ENCODE measurements around the gene EML6. TPM values are rescaled to one million over a fixed set of nuclear protein-coding genes. Genes with fewer than 3 reads are reported as not detected.
A peak's percentile ranks its signal among the peaks of the same experiment; 100 is the strongest.

EML6 gene
- total RNA-seq, 2 donors from 2014 or later = 3.2 to 6.8 TPM

DNA sequence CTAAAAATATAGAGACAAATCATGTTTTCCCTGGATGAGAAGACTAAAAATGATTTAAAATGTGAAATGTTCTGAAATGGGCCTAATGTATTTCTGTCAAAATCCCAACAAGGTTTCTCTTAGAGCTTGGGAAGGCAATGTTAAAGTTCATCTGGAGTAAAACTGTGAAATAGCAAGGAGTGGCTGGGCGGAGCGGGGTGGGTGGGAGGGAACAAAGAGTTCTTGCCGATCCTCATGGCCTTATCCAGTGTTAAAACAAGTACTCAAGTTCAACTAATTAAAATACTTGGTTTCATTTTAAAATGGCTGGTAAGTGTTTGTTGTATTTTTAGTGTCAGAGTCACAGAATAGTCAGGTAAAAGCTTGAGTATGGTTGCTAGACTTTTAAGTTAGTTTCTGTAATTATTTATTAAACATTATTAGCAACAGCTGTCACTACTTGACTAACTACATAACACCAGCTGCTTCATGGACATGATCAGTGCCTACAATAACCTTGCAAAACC lies 239.5 kb downstream of the EML6 start:
- DNase-seq (no peak), ATAC-seq (peak; percentile 80)
- intact Hi-C loops (cut with DNase I, micrococcal nuclease) = no loop called here

- DNase-seq (no peak), ATAC-seq (peak; percentile 6)
- intact Hi-C loops (cut with DNase I, micrococcal nuclease) = no loop called here
Observed at GRCh38 chr2:54963476-54963875, 240.0 kb downstream of the EML6 start.

- intact Hi-C loops (cut with DNase I, micrococcal nuclease) = no loop called here
Observed at GRCh38 chr2:54964271-54964670, 240.8 kb downstream of the EML6 start.

DNA sequence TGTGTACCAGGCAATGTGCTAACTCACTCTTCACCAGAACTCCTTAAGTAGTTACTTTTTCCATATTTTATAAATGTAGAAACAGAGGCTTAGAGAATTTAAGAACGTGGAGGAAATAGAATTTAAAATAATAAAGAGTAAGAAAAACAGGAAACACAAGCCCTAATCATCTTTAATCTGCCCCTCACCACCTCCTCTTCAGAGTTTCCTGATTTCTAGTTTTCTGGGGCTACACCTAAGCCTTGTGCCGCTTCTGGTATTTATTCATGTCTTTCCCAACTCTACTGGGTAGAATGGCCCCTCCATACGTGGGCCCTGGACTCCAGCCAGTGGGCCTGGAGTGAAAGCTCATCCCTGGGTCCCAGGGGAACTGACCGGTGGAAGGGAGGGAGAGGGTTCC lies 241.4 kb downstream of the EML6 start:
- DNase-seq (no peak), ATAC-seq (no peak)
- intact Hi-C loops (cut with DNase I, micrococcal nuclease) = no loop called here

More at GRCh38 chr2:54964271-54964670, 240.8 kb downstream of the EML6 start:
- no peak for ATAC-seq
- DNase-seq = no peak

GRCh38 chr2:54965425-54965824 lies 242.0 kb downstream of the EML6 start:
- intact Hi-C loops (cut with DNase I, micrococcal nuclease) = no loop called here
- DNase-seq (no peak), ATAC-seq (no peak)

GRCh38 chr2:54966165-54966832 lies 242.8 kb downstream of the EML6 start:
- DNase-seq = no peak

DNA sequence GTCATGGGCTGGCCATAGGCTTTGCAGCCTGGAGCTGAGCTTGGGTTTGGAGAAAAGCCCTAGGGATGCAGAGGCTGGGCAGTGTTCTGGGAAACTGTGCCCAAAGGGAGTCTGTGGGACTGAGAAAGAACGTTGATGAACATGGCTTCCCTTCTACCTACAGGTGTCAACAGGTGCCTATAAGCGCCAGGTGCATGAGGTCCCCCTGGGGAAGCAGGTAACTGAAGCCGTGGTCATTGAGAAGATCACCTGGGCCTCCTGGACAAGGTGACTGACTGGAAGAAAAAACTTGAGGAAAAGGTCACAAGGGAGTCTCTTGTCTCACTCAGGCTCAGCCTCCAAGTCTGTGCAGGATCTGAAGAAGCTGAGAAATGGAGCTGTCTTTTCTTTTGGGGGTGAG lies 243.4 kb downstream of the EML6 start:
- intact Hi-C loops (cut with DNase I, micrococcal nuclease) = no loop called here
- ATAC-seq (no peak), DNase-seq (no peak)

More at GRCh38 chr2:54966165-54966832, 242.8 kb downstream of the EML6 start:
- intact Hi-C loops (cut with DNase I, micrococcal nuclease) = no loop called here
- ATAC-seq = peak; percentile 51

GRCh38 chr2:54967269-54967668 lies 243.8 kb downstream of the EML6 start:
- intact Hi-C loops (cut with DNase I, micrococcal nuclease) = no loop called here
- ATAC-seq = no peak
- no peak for DNase-seq

DNA sequence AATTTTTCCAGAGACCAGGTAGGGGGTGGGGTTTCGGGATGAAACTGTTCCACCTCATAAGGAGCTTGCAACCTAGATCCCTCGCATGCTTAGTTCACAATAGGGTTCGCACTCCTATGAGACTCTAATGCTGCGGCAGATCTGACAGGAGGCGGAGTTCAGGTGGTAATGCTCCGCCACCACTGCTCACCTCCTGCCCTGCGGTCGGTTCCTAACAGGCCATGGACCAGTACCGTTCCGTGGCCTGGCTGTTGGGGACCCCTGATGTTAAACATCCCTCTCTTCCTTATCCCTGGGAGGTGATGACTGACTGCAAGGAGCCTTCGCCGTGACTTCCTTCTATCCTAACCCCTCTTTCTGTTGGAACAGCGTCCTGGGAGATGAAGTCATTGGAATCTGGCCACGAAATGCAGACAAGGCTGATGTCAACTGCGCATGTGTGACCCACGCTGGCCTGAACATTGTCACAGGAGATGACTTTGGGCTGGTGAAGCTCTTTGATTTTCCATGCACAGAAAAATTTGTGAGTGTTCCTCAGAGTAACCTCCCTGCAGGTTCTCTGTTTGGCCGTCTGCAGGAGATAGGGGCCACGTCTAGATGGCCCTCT lies 244.4 kb downstream of the EML6 start:
- intact Hi-C loops (cut with DNase I, micrococcal nuclease) = no loop called here
- ATAC-seq (no peak), DNase-seq (no peak)

- intact Hi-C loops (cut with DNase I, micrococcal nuclease) = no loop called here
- no peak for ATAC-seq
- DNase-seq = no peak
Observed at GRCh38 chr2:54968561-54969218, 245.2 kb downstream of the EML6 start.

GRCh38 chr2:54969295-54969939 lies 246.0 kb downstream of the EML6 start:
- intact Hi-C loops (cut with DNase I, micrococcal nuclease) = no loop called here
- DNase-seq (no peak), ATAC-seq (no peak)

- intact Hi-C loops (cut with DNase I, micrococcal nuclease) = no loop called here
- no peak for ATAC-seq
- no peak for DNase-seq
Observed at GRCh38 chr2:54969940-54970338, 246.5 kb downstream of the EML6 start.

- DNase-seq = no peak
- no peak for ATAC-seq
- intact Hi-C loops (cut with DNase I, micrococcal nuclease) = no loop called here
Observed at GRCh38 chr2:54975175-54975574, 251.7 kb downstream of the EML6 start.

GRCh38 chr2:54975598-54976492 lies 252.4 kb downstream of the EML6 start:
- no peak for ATAC-seq
- intact Hi-C loops (cut with DNase I, micrococcal nuclease) = no loop called here
- DNase-seq = no peak

DNA sequence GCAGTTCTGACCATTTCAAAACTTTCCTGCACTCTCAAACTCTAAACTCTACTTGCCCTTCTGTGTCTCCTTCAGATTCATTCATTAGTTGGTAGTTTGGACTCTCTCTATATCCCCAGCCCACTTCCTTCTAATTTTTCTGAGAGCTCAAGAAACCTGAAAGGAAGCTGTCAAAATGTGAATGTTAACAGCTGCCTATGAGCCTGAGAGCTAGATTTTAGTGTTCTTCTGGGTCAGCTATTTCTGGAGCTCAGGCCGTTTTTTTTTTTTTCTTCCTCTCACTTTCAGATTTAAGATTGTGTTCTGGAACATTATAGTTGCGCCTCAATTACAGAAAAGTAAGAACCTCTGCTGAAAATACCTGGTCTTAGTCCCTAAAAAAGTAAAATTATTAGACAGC lies 253.7 kb downstream of the EML6 start:
- intact Hi-C loops (cut with DNase I, micrococcal nuclease) = no loop called here
- ATAC-seq = peak; percentile 24
- no peak for DNase-seq

DNA sequence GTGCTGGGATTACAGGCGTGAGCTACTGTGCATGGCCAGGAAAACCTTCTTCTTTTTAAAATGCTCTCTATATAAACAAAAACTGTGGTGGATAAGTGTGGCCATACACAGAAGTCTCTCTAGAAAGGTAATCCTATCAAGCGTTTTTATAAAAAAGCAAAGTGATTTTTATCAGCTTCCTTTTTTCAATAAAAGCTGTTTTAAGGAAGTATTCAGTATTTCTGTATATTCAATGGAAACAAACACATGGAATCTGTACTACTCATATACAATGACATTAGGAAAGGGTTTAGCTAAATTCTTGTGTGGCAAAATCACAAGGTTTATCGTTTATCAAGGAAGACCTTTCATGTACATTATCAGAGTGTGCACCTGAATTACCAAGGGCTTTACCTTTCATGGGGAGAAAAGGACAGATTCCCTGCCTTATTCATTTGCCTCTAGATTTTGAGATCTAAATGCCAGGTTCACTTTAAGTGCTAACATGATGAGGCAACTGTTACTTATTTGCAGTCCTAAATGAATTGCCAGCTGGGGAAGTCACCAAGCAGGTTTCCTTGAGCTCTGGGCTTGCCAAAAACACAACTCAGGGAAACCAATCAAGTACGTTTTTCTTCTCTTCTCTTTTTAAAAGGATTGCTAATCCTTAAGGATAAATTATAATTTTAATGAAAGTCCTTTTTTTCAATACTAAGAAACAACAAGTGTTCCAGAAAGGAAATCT lies 256.0 kb downstream of the EML6 start:
- intact Hi-C loops (cut with DNase I, micrococcal nuclease) = no loop called here
- ATAC-seq (peak; percentile 86), DNase-seq (peak; percentile 41 to 51)

DNA sequence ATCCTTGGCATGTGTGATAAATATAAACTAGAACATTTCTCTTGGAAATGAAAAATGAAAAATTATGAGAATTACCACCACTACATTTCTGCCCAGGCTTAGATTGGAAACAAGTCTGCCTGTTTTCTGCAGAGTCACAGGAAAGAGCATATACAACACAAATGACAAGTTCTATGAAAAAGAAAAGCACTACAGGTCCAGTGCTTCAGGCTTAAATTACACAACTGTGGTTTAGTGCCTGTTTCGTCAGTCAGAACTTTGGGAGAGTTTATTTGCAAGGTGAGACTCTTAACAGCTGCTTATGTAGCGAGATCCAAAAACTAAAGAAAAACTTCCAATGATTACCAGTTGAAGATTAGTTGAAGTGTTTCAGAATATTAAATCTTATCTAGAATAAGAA lies 257.9 kb downstream of the EML6 start:
- intact Hi-C loops (cut with DNase I, micrococcal nuclease) = no loop called here
- no peak for ATAC-seq
- DNase-seq = no peak
